Left renal pelvis (tissue), 4 donors: Measurements from ENCODE around the gene ZNF787. TPM values are rescaled to one million over a fixed set of nuclear protein-coding genes. Genes with fewer than 3 reads are reported as not detected.
"Not testable (repeated sequence)": the region's sequence is repeated elsewhere in the genome, so short reads cannot be mapped to it uniquely, and the experiment has no call there.

Experiments
- DNase-seq, 4 donors: peaks; one replicate each; pipeline ENCODE4 v3.0.0-alpha.2; 2013; ENCODE audit warnings: low read depth in 4 of 4, low spot score in 3 of 4
- polyA plus RNA-seq, 4 donors: library from polyadenylated mRNA; unstranded; fragments of 120-200 nt; gene quantifications; one replicate each; pipeline ENCODE4 v1.2.1, GENCODE V29; 2013; ENCODE audit not compliant: insufficient read length in 4 of 4

The ZNF787 gene
- polyA plus RNA-seq = 10 to 100 TPM; 11.1 to 25.0 (median 13.3) TPM

- DNase-seq = peak; percentile 96 to 97 (median 96)
Measured at GRCh38 chr19:56121180-56122167, at the start of gene ZNF787. Gene ZNF787 (minus strand): TSS chr19:56121295. CDS start chr19:56103217, 18,078 bp downstream.

- no peak for DNase-seq
Measured at GRCh38 chr19:56170261-56170660, 49.2 kb upstream of the ZNF787 start.

GRCh38 chr19:56167064-56167578 is 46.0 kb upstream of the ZNF787 start:
- DNase-seq = no peak

- DNase-seq = no peak
Measured at GRCh38 chr19:56163097-56163496, 42.0 kb upstream of the ZNF787 start.

GRCh38 chr19:56162258-56162657 is 41.2 kb upstream of the ZNF787 start:
- no peak for DNase-seq

- no peak for DNase-seq
Measured at GRCh38 chr19:56161534-56161933, 40.4 kb upstream of the ZNF787 start.

GRCh38 chr19:56159622-56160271 is 38.7 kb upstream of the ZNF787 start:
- DNase-seq = no peak

GRCh38 chr19:56159009-56159559 is 38.0 kb upstream of the ZNF787 start:
- no peak for DNase-seq

GRCh38 chr19:56158170-56158757 is 37.2 kb upstream of the ZNF787 start:
- no peak for DNase-seq

GRCh38 chr19:56156768-56157167 is 35.7 kb upstream of the ZNF787 start:
- DNase-seq = no peak

- DNase-seq = no peak
Measured at GRCh38 chr19:56155124-56155687, 34.1 kb upstream of the ZNF787 start.

GRCh38 chr19:56153507-56153906 is 32.4 kb upstream of the ZNF787 start:
- no peak for DNase-seq

- DNase-seq = no peak
Measured at GRCh38 chr19:56152644-56153043, 31.5 kb upstream of the ZNF787 start.

- no peak for DNase-seq
Measured at GRCh38 chr19:56150358-56150757, 29.3 kb upstream of the ZNF787 start.

GRCh38 chr19:56149656-56150038 is 28.6 kb upstream of the ZNF787 start:
- DNase-seq = no peak

GRCh38 chr19:56148955-56149655 is 28.0 kb upstream of the ZNF787 start:
- not testable (repeated sequence) for DNase-seq

- DNase-seq = no peak
Measured at GRCh38 chr19:56148096-56148495, 27.0 kb upstream of the ZNF787 start.

- DNase-seq = no peak
Measured at GRCh38 chr19:56147307-56147706, 26.2 kb upstream of the ZNF787 start.

- no peak for DNase-seq
Measured at GRCh38 chr19:56146904-56147303, 25.8 kb upstream of the ZNF787 start.

GRCh38 chr19:56145698-56146097 is 24.6 kb upstream of the ZNF787 start:
- no peak for DNase-seq
